A549 (cell line): Measurements from ENCODE around the gene MBD2.

ENCODE experiments used
- JUN ChIP-seq, 2 experiments: fragments of >200 bp; sonication (Bioruptor Twin); formaldehyde crosslinking; IDR thresholded peaks; 2 replicates in 1 of 2; 3 replicates in 1 of 2; pipeline ENCODE4 v1.6.1; 2016 to 2017
- KDM1A ChIP-seq: fragments of 200-600 bp; sonication (generic); IDR thresholded peaks from 2 replicates; pipeline ENCODE4 v1.6.1; 2016; ENCODE audit warnings: low read depth, mild to moderate bottlenecking
- MAZ ChIP-seq: fragments of 150-350 bp; IDR thresholded peaks from 2 replicates; pipeline ENCODE4 v1.6.1; 2014; ENCODE audit warnings: antibody characterized with exemption, low read depth, low read length, borderline replicate concordance
- TF ChIP-seq, protein P1 (sequence below): fragments of 150-350 bp; IDR thresholded peaks from 2 replicates; pipeline ENCODE4 v1.6.1; 2014; ENCODE audit warnings: low read depth, mild to moderate bottlenecking, low read length
- TF ChIP-seq, protein P2 (sequence below): fragments of >200 bp; sonication (Bioruptor Twin); formaldehyde crosslinking; IDR thresholded peaks from 3 replicates; pipeline ENCODE4 v1.5.1; 2016

DNA sequence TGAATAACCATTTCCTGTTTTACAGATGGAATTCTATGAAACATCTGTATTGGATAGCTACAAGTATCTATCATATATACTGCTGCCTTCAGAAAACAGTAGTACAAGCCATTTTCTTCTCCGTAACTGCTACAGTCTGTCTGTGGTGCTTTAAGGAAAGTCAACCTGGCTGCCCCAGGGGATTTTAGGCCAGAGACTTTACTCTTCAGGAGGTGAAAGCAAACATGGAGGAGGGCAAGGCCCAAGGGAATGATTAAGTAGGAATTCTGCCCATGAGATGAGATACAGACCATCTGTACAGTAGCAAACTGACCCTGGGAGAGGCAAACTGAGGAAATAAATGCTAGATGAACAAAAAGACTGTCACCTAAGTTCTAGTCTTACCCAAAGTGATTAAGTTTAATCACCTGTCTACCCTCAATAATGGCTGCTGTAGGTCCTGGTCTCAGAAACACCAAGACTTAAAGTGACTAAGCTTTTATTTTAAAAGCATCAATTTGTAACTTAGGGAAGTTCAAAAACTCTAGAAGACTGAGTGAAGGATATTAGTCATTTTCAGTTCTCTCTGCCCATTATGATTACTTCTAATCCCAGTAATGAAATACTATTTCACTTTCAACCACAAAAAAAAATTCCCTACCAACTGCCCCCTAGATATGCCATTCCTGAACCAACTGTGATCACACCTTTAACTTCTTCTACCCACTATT is 14.8 kb downstream of the MBD2 start:
- no peak for TF ChIP-seq MAZ
- TF ChIP-seq JUN (IDR thresholded peaks at IDR 0.05), result no peak
- TF ChIP-seq, protein P1, sequence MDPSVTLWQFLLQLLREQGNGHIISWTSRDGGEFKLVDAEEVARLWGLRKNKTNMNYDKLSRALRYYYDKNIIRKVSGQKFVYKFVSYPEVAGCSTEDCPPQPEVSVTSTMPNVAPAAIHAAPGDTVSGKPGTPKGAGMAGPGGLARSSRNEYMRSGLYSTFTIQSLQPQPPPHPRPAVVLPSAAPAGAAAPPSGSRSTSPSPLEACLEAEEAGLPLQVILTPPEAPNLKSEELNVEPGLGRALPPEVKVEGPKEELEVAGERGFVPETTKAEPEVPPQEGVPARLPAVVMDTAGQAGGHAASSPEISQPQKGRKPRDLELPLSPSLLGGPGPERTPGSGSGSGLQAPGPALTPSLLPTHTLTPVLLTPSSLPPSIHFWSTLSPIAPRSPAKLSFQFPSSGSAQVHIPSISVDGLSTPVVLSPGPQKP, result no peak
- TF ChIP-seq, protein P2, sequence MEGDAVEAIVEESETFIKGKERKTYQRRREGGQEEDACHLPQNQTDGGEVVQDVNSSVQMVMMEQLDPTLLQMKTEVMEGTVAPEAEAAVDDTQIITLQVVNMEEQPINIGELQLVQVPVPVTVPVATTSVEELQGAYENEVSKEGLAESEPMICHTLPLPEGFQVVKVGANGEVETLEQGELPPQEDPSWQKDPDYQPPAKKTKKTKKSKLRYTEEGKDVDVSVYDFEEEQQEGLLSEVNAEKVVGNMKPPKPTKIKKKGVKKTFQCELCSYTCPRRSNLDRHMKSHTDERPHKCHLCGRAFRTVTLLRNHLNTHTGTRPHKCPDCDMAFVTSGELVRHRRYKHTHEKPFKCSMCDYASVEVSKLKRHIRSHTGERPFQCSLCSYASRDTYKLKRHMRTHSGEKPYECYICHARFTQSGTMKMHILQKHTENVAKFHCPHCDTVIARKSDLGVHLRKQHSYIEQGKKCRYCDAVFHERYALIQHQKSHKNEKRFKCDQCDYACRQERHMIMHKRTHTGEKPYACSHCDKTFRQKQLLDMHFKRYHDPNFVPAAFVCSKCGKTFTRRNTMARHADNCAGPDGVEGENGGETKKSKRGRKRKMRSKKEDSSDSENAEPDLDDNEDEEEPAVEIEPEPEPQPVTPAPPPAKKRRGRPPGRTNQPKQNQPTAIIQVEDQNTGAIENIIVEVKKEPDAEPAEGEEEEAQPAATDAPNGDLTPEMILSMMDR, result no peak
- no peak for TF ChIP-seq KDM1A
